Measurements from ENCODE around the gene SENP6.

GRCh38 chr6:75766387-75766786, 164.7 kb downstream of the SENP6 start:
- TF ChIP-seq CTCF (IDR thresholded peaks at IDR 0.05), result no peak
- no peak for TF ChIP-seq EP300 (IDR thresholded peaks at IDR 0.05)

All from sigmoid colon (tissue), 4 donors.